HG02981 (cell line): Measurements from ENCODE around the gene SCGB1A1.

Experiments
- ATAC-seq: cut with Tn5 transposase; IDR thresholded peaks from one replicate; pipeline ENCODE4 v1.9.1; 2021; ENCODE audit warnings: mild to moderate bottlenecking, moderate library complexity; ENCODE audit not compliant: unreplicated experiment

The SCGB1A1 gene

GRCh38 chr11:62398011-62398994 lies 20.5 kb upstream of the SCGB1A1 start:
- ATAC-seq: no peak

GRCh38 chr11:62399172-62399877 lies 19.5 kb upstream of the SCGB1A1 start:
- no peak for ATAC-seq

GRCh38 chr11:62399878-62400266 lies 19.0 kb upstream of the SCGB1A1 start:
- ATAC-seq: no peak

- no peak for ATAC-seq
These were observed 18.6 kb upstream of the SCGB1A1 start for GRCh38 chr11:62400281-62400680.

GRCh38 chr11:62400760-62401159 lies 18.1 kb upstream of the SCGB1A1 start:
- no peak for ATAC-seq

DNA sequence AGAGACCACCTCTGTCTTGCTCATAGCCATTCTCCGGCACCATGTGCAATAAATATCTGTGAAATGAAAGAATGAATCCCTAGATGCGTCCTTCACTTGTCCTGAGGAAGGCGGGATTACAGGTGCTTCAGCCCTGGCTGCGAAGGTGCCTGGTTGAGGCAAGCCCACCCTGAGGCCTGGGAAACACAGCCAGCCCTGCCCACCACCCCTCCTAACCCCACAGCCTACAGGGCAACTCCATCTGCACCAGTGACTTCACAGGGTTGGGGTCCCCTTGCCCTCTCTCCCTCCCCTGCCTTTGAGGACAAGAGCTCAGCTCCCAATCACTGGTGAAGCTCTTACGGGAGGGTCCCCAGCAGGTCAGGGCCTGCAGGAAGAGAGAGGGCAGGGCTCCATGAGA lies 17.5 kb upstream of the SCGB1A1 start:
- no peak for ATAC-seq

GRCh38 chr11:62401811-62402210 lies 17.0 kb upstream of the SCGB1A1 start:
- no peak for ATAC-seq

DNA sequence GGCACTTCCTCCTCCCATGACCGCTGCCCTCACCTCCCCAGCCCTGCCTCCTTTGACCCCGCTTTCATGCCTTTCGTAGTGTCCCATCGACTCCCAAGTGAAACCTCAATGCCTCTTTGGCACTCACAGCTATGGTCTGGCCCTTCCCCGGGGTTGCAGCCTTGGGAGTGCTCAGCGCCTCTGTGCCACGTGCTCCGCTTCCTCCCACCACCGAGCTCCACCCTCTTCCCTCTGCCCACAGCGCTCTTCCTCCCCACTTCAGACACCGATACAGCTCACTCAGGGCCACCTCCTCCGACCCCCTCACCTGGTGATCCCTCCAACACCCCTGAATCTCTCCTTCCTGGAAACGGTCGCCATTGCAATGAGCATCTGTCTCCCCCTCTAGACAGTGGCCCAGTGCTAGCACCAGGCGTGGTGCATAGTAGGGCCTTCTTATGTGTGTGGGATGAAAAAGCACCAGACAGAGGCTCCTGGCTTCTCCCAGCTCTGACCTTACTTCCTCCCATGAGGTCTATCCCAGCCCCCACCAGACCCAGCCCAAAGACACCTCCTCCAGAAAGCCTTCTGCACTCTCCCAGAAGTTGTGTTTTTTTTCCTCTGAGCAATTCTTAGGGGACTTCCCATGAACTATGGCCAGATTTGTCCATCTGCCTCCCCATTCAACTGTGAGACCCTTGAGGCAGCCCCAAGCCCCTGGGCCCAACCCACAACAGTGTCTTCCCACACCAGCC lies 16.4 kb upstream of the SCGB1A1 start:
- ATAC-seq: no peak

DNA sequence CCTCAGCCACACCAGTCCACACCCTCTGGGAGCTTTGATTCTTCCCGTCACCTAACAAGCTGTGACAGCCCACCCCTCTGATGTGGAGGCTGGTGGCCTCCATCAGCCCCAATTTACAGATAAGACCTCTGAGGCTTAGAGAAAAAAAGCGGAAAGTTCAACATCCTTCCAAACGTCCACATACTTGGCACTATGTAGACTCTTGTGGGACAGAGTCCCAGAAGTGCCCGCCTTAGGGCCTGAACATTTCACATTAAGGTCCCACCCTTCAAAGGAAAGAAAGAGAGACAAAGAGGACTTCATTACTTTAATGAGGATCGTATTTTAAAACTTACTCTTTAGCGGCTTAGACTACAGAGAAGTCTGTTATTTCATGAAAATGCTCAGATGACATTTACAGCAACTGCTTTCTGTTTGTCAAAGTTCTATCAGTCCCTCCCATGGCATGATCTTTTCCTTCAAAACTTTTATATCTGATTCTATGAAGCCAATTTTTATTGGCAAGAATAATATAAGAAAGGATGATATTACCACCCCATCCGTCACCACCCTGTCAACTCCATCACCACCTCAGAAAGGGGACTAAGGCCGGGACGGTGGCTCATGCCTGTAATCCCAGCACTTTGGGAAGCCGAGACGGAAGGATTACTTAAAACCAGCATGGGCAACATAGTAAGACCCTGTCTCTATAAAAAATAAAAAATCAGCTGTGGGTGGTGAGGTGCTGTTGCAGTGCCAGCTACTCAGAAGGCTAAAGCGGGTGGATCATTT lies 15.7 kb upstream of the SCGB1A1 start:
- ATAC-seq: no peak

DNA sequence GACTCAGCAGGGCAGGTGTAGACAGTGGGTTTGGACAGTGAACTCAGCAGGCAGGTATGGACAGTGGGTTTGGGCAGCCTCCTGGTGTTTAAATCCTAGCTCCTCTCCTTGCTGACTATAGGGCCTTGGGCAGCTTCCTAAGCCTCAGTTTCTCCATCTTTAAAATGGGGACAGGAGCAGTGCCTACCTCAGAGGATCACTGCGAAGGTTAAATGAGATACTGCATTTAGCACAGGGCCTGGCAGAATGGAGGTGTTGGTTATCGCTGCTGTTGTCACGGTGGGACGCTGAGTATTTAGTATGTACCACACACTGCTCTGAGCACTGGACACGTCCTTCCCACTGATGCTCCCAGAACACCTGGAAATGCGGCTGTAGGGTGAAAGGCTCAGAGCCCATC lies 14.4 kb upstream of the SCGB1A1 start:
- ATAC-seq: no peak

GRCh38 chr11:62404901-62405300 lies 13.9 kb upstream of the SCGB1A1 start:
- ATAC-seq: no peak

GRCh38 chr11:62406034-62406433 lies 12.8 kb upstream of the SCGB1A1 start:
- no peak for ATAC-seq

GRCh38 chr11:62409831-62410230 lies 9.0 kb upstream of the SCGB1A1 start:
- no peak for ATAC-seq

- no peak for ATAC-seq
These were observed 7.9 kb upstream of the SCGB1A1 start for GRCh38 chr11:62410972-62411371.

GRCh38 chr11:62411524-62411923 lies 7.3 kb upstream of the SCGB1A1 start:
- ATAC-seq: no peak

DNA sequence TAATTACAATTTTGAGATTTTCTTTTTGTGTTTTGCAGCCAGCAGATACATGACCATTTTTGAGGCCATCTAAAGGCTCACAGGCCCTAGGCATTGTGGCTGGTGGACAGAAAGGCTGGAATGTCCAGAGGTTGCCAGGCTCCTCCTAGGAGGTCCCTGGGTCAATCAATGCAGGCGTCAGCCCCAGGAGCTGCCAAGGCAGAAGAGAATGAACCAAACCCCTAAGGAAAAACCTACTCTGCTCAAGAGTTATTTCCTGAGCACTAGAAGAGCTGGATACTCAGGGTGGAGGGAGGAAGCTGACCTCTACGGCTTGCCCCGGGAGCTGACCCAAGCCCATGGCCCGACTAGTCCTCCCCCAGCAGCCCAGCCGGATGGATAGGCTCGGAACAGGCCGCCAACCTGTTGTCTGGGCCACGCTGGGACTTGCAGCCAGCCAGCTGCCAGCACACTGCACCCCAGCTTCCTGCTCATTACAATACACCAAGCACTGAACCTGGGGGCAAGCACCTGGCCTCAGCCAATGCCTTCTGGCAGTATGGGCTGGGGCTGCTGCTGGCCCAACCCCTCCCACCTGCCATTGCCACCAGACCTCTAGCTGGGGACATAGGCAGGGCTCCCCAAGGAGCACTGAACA lies 5.7 kb upstream of the SCGB1A1 start:
- no peak for ATAC-seq

GRCh38 chr11:62416596-62416995 lies 2.2 kb upstream of the SCGB1A1 start:
- ATAC-seq: no peak

GRCh38 chr11:62418136-62418535 lies 697 bp upstream of the SCGB1A1 start:
- ATAC-seq: no peak

- ATAC-seq: no peak
These were observed 589 bp downstream of the SCGB1A1 start for GRCh38 chr11:62419314-62419929.

DNA sequence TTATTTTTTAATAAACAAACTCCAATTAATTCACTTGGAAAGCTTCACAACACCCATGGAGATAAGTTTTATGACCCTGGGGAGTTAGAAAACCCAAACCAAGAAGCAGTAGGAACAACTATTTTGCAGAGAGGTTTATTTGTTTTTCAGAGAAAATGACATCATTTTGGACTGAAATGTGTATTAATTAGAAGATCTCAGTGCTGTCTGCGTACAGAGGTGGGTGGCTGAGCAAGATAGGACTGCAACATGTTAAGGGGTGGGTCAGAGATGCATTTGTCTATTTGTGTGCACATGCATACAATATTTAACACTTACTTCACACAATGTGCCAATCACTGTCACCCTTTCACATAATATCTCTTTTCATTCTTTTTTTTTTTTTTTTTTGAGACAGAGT lies 1.1 kb downstream of the SCGB1A1 start:
- ATAC-seq: no peak
